GM12872 (cell line): ENCODE results near the gene ADIPOR1.

Experiments
- TF ChIP-seq, protein P1 (sequence below): IDR thresholded peaks from 3 replicates; pipeline ENCODE4 v1.5.1; 2011; ENCODE audit warnings: low read depth, mild to moderate bottlenecking, low read length, moderate library complexity; ENCODE audit not compliant: insufficient read depth

ADIPOR1 gene

DNA sequence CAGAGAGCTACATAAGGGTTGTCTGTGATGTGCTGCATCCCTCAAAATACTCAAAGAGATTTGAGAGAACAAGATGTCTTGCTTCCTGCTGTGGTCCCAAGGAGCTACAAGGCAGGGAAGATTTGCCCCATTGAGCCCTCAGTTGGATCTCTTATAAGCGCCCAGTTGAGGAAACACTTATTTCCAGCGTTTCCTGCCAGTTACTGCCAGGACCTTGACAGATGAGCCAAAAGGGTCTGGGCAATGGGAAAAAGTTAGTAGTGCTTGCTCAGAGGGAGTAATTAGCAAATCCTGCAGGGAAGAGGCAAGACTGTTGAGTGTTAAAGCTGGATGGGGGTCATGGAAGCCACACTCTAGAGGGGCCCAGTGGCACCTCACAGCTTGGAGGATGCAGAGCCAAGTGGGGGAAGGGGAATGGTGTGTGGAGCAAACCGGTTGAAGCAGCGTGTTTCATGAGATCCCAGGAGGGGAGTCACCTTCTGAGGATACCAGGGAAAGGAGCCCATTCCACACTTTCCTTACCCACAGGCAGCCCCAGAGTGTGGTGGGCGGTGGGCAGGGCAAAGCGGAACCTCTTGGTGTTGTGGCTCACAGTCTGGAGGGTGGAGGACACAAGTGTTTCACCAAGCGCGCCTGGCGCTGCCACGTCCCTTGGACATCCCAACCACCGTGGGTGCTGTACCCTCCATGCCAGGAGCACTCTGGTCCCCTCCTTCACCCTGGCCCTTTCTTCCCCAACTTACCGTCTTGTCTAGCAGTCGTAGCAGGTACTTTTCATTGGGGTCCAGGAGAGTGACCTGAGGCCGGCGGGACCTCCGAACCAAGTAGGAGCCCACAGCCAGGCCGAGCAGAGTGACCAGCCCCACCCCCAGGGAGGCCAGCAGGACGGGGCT is 8.1 kb upstream of the ADIPOR1 start:
- TF ChIP-seq, protein P1, sequence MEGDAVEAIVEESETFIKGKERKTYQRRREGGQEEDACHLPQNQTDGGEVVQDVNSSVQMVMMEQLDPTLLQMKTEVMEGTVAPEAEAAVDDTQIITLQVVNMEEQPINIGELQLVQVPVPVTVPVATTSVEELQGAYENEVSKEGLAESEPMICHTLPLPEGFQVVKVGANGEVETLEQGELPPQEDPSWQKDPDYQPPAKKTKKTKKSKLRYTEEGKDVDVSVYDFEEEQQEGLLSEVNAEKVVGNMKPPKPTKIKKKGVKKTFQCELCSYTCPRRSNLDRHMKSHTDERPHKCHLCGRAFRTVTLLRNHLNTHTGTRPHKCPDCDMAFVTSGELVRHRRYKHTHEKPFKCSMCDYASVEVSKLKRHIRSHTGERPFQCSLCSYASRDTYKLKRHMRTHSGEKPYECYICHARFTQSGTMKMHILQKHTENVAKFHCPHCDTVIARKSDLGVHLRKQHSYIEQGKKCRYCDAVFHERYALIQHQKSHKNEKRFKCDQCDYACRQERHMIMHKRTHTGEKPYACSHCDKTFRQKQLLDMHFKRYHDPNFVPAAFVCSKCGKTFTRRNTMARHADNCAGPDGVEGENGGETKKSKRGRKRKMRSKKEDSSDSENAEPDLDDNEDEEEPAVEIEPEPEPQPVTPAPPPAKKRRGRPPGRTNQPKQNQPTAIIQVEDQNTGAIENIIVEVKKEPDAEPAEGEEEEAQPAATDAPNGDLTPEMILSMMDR, result no peak

DNA sequence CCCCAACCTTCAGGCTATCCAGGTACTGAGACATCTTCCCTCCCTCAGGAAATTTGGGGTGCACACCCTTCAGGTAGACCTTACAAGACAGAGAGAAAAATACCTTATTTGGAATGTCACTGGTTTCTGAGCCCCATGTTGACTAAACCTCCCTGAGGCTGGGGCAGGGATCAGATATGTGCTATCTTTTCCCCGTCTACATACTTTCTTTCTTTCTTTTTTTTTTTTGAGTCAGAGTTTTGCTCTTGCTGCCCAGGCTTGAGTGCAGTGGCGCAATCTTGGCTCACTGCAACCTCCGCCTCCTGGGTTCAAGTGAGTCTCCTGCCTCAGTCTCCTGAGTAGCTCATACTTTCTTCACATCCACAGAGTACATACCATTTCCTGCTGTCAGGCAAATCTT is 7.3 kb upstream of the ADIPOR1 start:
- TF ChIP-seq, protein P1, result no peak

DNA sequence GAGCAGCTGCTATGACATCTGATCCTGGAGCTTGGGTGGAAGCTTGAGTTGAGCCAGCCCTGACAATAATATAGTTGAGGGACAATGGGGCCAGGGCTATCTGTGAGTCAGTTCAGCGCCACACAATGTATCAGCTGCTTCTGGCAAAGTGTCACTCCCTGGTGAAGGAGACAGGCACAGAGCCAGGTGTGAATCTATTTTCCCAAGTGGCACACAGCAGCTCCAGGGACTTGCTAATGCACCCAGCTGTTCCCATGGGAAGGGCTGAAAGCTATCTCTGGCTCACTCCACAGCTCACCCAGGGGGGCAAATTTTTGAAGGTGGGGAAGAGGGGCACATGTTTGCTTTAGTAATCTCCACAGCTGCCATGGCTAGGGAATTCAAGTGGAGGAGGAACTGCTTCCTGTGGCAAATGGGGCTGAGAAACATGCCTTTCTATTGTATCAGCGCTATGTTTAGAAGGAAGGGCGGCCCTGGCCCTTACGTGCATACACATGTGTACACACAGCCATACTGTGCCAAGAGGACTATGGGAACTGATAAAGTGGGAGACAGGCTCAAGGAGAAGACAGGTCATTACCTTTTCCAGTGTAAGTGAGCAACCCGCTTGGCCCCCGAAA is 6.8 kb upstream of the ADIPOR1 start:
- TF ChIP-seq, protein P1, result no peak

GRCh38 chr1:202961220-202961880 is 3.2 kb upstream of the ADIPOR1 start:
- TF ChIP-seq, protein P1, result no peak

DNA sequence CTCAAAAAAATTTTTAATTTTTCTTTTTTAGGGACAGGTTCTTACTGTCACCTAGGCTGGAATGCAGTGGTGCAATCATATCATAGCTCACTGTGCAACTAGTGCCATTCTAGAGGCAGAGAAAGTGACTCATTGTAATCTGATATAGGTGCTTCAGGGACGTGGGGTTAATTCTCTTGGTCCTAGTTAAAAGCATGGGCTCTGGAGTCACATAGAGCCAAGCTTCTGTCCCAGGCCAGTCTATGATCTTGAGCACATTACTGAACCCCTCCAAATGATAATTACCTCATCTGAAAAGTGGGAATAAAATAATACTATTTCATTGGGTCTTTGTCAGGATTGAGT is 1.1 kb upstream of the ADIPOR1 start:
- TF ChIP-seq, protein P1, result no peak

DNA sequence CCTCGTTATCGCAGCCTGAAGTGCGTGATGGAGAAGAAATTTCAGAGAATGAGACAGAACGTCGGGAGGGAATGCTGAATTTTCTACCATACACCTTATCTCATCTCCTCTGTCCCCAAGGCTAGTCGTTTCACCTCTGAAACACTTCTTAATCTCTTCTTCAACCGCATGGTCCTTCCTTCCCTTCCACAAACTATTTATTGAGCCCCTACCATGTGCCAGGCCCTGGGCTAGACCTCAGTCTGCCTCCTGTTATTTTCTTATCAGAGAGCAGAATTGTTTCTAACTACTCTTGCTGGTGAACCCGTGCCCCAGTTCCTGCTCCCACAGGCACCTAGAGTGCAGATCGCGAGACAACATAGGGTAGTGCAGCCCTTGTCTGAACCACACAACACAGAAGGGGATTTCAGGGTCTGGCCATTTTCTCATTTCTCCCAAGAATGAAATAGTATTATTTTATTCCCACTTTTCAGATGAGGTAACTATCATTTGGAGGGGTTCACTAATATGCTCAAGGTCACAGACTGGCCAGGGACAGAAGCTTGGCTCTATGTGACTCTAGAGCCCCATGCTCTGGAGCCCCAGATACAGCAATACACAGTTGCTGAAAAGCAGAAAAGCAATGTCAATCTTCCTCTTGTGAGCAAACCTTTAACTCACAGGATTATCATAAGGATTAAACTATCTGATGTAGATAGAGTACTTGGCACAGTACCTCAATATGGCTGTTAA is 598 bp upstream of the ADIPOR1 start:
- TF ChIP-seq, protein P1, result no peak

GRCh38 chr1:202956969-202957368 is 1.1 kb downstream of the ADIPOR1 start:
- TF ChIP-seq, protein P1, result no peak
